K562 (cell line): Measurements from ENCODE around the gene FXYD4. TPM values are rescaled to one million over a fixed set of nuclear protein-coding genes. Genes with fewer than 3 reads are reported as not detected.

Experiments used
- CBFA2T3 ChIP-seq: fragments of 450-650 bp; IDR thresholded peaks from 2 replicates; pipeline ENCODE4 v1.6.1; 2017
- MCM3 ChIP-seq: fragments of 450-650 bp; IDR thresholded peaks from 2 replicates; pipeline ENCODE4 v1.6.1; 2016
- NFXL1 ChIP-seq: fragments of 450-650 bp; formaldehyde crosslinking; IDR thresholded peaks from 2 replicates; pipeline ENCODE4 v1.4.0; 2021; ENCODE audit warnings: mild to moderate bottlenecking
- NRF1 ChIP-seq, 2 experiments: fragments of 450-650 bp; IDR thresholded peaks in 1 of 2; conservative IDR thresholded peaks in 1 of 2; 2 replicates each; pipeline ENCODE4 v1.6.1; 2014; ENCODE audit warnings: mild to moderate bottlenecking in 2 of 2
- PHB ChIP-seq: fragments of 250-450 bp; sonication (Bioruptor Pico); IDR thresholded peaks from 2 replicates; pipeline ENCODE4 v1.5.0; 2021
- SMAD2 ChIP-seq: fragments of 150-350 bp; IDR thresholded peaks from 2 replicates; pipeline ENCODE4 v1.6.1; 2014; ENCODE audit warnings: low read depth, mild to moderate bottlenecking, low read length
- SOX6 ChIP-seq: fragments of 450-650 bp; IDR thresholded peaks from 2 replicates; pipeline ENCODE4 v1.6.1; 2014; ENCODE audit warnings: mild to moderate bottlenecking
- polyA plus RNA-seq, 8 experiments: library from polyadenylated mRNA; depleted of rRNA in 4 of 8; stranded (reverse) in 5 of 8; unstranded in 3 of 8; fragments of >200 nt; fragmentation: Nextera tagmentation in 2 of 8; fragmentation: Illumina TruSeq in 1 of 8; extraction: Ambion mirVana in 2 of 8; extraction: Trizol in 1 of 8; gene quantifications; 2 replicates each; pipeline versions ENCODE4 v1.2.1 to v1.2.3, GENCODE V29; 2011 to 2014; ENCODE audit warnings: inconsistent platforms in 1 of 8, missing spikeins in 1 of 8
- total RNA-seq, 7 experiments: library from RNA; depleted of rRNA in 6 of 7; stranded (reverse); fragments of >200 nt in 6 of 7; fragmentation: Illumina TruSeq in 2 of 7; extraction: Trizol in 2 of 7; gene quantifications; 2 replicates each; pipeline versions ENCODE4 v1.2.1 to v1.2.3, GENCODE V29; 2011 to 2021; ENCODE audit warnings: low replicate concordance in 1 of 7
- TF ChIP-seq, protein P1 (sequence below): fragments of 250-450 bp; sonication (Bioruptor Pico); IDR thresholded peaks from 2 replicates; pipeline ENCODE4 v1.4.0; 2020; ENCODE audit warnings: mild to moderate bottlenecking
- TF ChIP-seq, protein P2 (sequence below): fragments of 450-650 bp; IDR thresholded peaks from 2 replicates; pipeline ENCODE4 v1.6.1; 2014; ENCODE audit warnings: low read depth, mild to moderate bottlenecking, moderate library complexity, borderline replicate concordance
- TF ChIP-seq, protein P3 (sequence below): fragments of 450-650 bp; IDR thresholded peaks from 2 replicates; pipeline ENCODE4 v1.6.1; 2018; ENCODE audit warnings: mild to moderate bottlenecking, low read depth; ENCODE audit not compliant: partially characterized antibody
- TF ChIP-seq, protein P4 (sequence below): fragments of 450-650 bp; formaldehyde crosslinking; IDR thresholded peaks from 2 replicates; pipeline ENCODE4 v1.4.0; 2022; ENCODE audit warnings: missing genetic modification characterization
- TF ChIP-seq, protein P5 (sequence below): IDR thresholded peaks from 2 replicates; pipeline ENCODE4 v1.6.1; 2012; ENCODE audit warnings: low read depth, low read length, improper control_type of control experiment, borderline replicate concordance
- TF ChIP-seq, protein P6 (sequence below), 3 experiments: fragments of 200-800 bp in 1 of 3; sonication (Bioruptor generic) in 1 of 3; sonication (generic) in 1 of 3; formaldehyde crosslinking in 1 of 3; IDR thresholded peaks; 2 replicates each; pipeline versions ENCODE4 v1.6.1 to v1.8.0; 2016 to 2022; ENCODE audit warnings: mild to moderate bottlenecking in 2 of 3, missing compliant biosample characterization in 2 of 3, missing genetic modification characterization in 2 of 3, missing genetic modification reagents in 1 of 3
- TF ChIP-seq, protein P7 (sequence below): fragments of 250-450 bp; sonication (Bioruptor Pico); IDR thresholded peaks from 2 replicates; pipeline ENCODE4 v1.8.0; 2021; ENCODE audit warnings: moderate library complexity, mild to moderate bottlenecking, inconsistent platforms

FXYD4 gene
- total and polyA plus RNA-seq, 9 of the 15 experiments (the other 6 are each of a cell fraction or from before 2014, with no cell fraction given) = not detected

DNA sequence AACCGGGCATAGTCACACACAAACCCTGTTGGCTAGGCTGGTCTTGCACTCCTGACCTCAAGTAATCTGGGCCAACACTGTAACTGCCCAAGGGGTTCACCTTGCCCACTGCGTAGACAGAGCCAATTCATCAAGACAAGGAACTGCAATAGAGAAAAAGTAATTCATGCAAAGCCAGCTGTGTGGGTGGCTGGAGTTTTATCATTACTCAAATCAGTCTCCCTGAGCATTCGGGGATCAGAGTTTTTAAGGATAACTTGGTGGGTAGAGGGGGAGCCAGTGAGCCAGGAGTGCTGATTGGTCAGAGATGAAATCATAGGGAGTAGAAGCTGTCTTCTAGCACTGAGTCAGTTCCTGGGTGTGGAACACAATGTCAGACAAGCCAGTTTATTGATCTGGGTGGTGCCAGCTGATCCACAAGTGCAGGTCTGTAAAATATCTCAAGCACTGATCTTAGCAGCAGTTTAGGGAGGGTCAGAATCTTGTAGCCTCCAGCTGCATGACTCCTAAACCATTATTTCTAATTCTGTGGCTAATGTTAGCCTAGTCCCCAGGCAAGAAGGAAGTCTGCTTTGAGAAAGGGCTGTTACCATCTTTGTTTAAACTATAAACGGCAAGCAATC, 15.6 kb upstream of the FXYD4 start (continued):
- no peak for TF ChIP-seq NFXL1 (CRISPR knock-in tag)
- no peak for TF ChIP-seq SMAD2
- no peak for TF ChIP-seq MCM3
- TF ChIP-seq SOX6 = peak; percentile 57; the same call in 1 of the 2 replicates
- no peak for TF ChIP-seq PHB (CRISPR knock-in tag)
- TF ChIP-seq, protein P1, sequence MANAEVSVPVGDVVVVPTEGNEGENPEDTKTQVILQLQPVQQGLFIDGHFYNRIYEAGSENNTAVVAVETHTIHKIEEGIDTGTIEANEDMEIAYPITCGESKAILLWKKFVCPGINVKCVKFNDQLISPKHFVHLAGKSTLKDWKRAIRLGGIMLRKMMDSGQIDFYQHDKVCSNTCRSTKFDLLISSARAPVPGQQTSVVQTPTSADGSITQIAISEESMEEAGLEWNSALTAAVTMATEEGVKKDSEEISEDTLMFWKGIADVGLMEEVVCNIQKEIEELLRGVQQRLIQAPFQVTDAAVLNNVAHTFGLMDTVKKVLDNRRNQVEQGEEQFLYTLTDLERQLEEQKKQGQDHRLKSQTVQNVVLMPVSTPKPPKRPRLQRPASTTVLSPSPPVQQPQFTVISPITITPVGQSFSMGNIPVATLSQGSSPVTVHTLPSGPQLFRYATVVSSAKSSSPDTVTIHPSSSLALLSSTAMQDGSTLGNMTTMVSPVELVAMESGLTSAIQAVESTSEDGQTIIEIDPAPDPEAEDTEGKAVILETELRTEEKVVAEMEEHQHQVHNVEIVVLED (CRISPR knock-in tag) = no peak
- TF ChIP-seq, protein P2, sequence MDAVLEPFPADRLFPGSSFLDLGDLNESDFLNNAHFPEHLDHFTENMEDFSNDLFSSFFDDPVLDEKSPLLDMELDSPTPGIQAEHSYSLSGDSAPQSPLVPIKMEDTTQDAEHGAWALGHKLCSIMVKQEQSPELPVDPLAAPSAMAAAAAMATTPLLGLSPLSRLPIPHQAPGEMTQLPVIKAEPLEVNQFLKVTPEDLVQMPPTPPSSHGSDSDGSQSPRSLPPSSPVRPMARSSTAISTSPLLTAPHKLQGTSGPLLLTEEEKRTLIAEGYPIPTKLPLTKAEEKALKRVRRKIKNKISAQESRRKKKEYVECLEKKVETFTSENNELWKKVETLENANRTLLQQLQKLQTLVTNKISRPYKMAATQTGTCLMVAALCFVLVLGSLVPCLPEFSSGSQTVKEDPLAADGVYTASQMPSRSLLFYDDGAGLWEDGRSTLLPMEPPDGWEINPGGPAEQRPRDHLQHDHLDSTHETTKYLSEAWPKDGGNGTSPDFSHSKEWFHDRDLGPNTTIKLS = no peak
- TF ChIP-seq, protein P3, sequence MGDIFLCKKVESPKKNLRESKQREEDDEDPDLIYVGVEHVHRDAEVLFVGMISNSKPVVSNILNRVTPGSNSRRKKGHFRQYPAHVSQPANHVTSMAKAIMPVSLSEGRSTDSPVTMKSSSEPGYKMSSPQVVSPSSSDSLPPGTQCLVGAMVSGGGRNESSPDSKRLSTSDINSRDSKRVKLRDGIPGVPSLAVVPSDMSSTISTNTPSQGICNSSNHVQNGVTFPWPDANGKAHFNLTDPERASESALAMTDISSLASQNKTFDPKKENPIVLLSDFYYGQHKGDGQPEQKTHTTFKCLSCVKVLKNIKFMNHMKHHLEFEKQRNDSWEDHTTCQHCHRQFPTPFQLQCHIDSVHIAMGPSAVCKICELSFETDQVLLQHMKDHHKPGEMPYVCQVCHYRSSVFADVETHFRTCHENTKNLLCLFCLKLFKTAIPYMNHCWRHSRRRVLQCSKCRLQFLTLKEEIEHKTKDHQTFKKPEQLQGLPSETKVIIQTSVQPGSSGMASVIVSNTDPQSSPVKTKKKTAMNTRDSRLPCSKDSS = no peak
- TF ChIP-seq, protein P4, sequence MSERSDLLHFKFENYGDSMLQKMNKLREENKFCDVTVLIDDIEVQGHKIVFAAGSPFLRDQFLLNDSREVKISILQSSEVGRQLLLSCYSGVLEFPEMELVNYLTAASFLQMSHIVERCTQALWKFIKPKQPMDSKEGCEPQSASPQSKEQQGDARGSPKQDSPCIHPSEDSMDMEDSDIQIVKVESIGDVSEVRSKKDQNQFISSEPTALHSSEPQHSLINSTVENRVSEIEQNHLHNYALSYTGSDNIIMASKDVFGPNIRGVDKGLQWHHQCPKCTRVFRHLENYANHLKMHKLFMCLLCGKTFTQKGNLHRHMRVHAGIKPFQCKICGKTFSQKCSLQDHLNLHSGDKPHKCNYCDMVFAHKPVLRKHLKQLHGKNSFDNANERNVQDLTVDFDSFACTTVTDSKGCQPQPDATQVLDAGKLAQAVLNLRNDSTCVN = no peak
- peak; percentile 41 for TF ChIP-seq CBFA2T3
- TF ChIP-seq, protein P5, sequence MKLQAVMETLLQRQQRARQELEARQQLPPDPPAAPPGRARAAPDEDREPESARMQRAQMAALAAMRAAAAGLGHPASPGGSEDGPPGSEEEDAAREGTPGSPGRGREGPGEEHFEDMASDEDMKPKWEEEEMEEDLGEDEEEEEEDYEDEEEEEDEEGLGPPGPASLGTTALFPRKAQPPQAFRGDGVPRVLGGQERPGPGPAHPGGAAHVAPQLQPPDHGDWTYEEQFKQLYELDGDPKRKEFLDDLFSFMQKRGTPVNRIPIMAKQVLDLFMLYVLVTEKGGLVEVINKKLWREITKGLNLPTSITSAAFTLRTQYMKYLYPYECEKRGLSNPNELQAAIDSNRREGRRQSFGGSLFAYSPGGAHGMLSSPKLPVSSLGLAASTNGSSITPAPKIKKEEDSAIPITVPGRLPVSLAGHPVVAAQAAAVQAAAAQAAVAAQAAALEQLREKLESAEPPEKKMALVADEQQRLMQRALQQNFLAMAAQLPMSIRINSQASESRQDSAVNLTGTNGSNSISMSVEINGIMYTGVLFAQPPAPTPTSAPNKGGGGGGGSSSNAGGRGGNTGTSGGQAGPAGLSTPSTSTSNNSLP = no peak
- TF ChIP-seq NRF1 (conservative IDR thresholded peaks at IDR 0.05 in 1 of 2, IDR thresholded peaks at IDR 0.05 in 1 of 2) = peak; percentile 31 to 51; a peak in 2 of 4 replicates
- TF ChIP-seq, protein P6, sequence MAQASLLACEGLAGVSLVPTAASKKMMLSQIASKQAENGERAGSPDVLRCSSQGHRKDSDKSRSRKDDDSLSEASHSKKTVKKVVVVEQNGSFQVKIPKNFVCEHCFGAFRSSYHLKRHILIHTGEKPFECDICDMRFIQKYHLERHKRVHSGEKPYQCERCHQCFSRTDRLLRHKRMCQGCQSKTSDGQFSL (CRISPR knock-in tag; IDR thresholded peaks at IDR 0.05) = no peak
- TF ChIP-seq, protein P6 (tag; IDR thresholded peaks at IDR 0.05) = no peak
- TF ChIP-seq, protein P7, sequence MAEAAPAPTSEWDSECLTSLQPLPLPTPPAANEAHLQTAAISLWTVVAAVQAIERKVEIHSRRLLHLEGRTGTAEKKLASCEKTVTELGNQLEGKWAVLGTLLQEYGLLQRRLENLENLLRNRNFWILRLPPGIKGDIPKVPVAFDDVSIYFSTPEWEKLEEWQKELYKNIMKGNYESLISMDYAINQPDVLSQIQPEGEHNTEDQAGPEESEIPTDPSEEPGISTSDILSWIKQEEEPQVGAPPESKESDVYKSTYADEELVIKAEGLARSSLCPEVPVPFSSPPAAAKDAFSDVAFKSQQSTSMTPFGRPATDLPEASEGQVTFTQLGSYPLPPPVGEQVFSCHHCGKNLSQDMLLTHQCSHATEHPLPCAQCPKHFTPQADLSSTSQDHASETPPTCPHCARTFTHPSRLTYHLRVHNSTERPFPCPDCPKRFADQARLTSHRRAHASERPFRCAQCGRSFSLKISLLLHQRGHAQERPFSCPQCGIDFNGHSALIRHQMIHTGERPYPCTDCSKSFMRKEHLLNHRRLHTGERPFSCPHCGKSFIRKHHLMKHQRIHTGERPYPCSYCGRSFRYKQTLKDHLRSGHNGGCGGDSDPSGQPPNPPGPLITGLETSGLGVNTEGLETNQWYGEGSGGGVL (CRISPR knock-in tag) = no peak
